HEK293 (cell line): Measurements from ENCODE around the gene WRAP73.

Experiments used
- CTCF ChIA-PET: fragments of 350-600 bp; formaldehyde crosslinking; extraction: SDS; loops from one replicate; lab custom pipeline; 2021; ENCODE audit warnings: antibody characterized with exemption; lab: Yijun Ruan, JAX
- POLR2A ChIA-PET: fragments of 300-600 bp; formaldehyde crosslinking; extraction: SDS; loops from one replicate; lab custom pipeline; 2020; ENCODE audit warnings: antibody characterized with exemption, inconsistent platforms; lab: Yijun Ruan, JAX
- H3K27ac ChIP-seq: fragments of 200-500 bp; sonication (Bioruptor generic); 2 replicates; pipeline ENCODE4 v1.5.1; 2014; ENCODE audit warnings: low read depth, low read length, control low read depth, inconsistent platforms; ENCODE audit errors: extremely low read depth
- H3K36me3 ChIP-seq, 2 experiments: fragments of 200-500 bp in 1 of 2; sonication (Bioruptor generic) in 1 of 2; 1 replicate in 1 of 2; 2 replicates in 1 of 2; pipeline ENCODE4 v1.5.1; 2014 to 2017; ENCODE audit warnings: inconsistent platforms in 2 of 2, low read length in 2 of 2; ENCODE audit not compliant: control insufficient read depth in 2 of 2, insufficient read depth in 1 of 2
- H3K4me1 ChIP-seq: fragments of 200-500 bp; sonication (Bioruptor generic); 2 replicates; pipeline ENCODE4 v1.5.1; 2014; ENCODE audit warnings: mild to moderate bottlenecking, low read length, inconsistent platforms; ENCODE audit not compliant: control insufficient read depth, insufficient read depth
- H3K4me3 ChIP-seq: 2 replicates; pipeline ENCODE4 v1.5.1; 2011; ENCODE audit warnings: low read depth, mild to moderate bottlenecking, control low read depth, low read length, moderate library complexity
- H3K9me3 ChIP-seq: fragments of 200-500 bp; sonication (Bioruptor generic); 2 replicates; pipeline ENCODE4 v1.5.1; 2014; ENCODE audit warnings: low read depth, low read length, inconsistent platforms; ENCODE audit not compliant: control insufficient read depth, insufficient read depth
- EGR2 ChIP-seq: fragments of 450-650 bp; formaldehyde crosslinking; IDR thresholded peaks from 2 replicates; pipeline ENCODE4 v1.5.1; 2016; ENCODE audit warnings: low read depth, missing biosample characterization, missing genetic modification characterization
- KLF1 ChIP-seq: fragments of 450-650 bp; formaldehyde crosslinking; IDR thresholded peaks from 2 replicates; pipeline ENCODE4 v1.5.1; 2016; ENCODE audit warnings: missing biosample characterization, missing genetic modification characterization
- PATZ1 ChIP-seq: fragments of 450-650 bp; formaldehyde crosslinking; IDR thresholded peaks from 2 replicates; pipeline ENCODE4 v1.5.1; 2016; ENCODE audit warnings: missing biosample characterization, missing genetic modification characterization
- WT1 ChIP-seq: fragments of 450-650 bp; formaldehyde crosslinking; IDR thresholded peaks from 2 replicates; pipeline ENCODE4 v1.5.1; 2016; ENCODE audit warnings: missing biosample characterization, missing genetic modification characterization
- ZBTB20 ChIP-seq: fragments of 450-650 bp; formaldehyde crosslinking; IDR thresholded peaks from 2 replicates; pipeline ENCODE4 v1.5.1; 2016; ENCODE audit warnings: missing biosample characterization, missing genetic modification characterization
- ZBTB48 ChIP-seq: fragments of 450-650 bp; formaldehyde crosslinking; IDR thresholded peaks from 2 replicates; pipeline ENCODE4 v1.5.1; 2016; ENCODE audit warnings: missing biosample characterization, missing genetic modification characterization
- ZBTB8A ChIP-seq: fragments of 450-650 bp; formaldehyde crosslinking; IDR thresholded peaks from 2 replicates; pipeline ENCODE4 v1.5.1; 2016; ENCODE audit warnings: missing biosample characterization, missing genetic modification characterization
- ZEB2 ChIP-seq: fragments of 450-650 bp; formaldehyde crosslinking; IDR thresholded peaks from 2 replicates; pipeline ENCODE4 v1.5.1; 2016; ENCODE audit warnings: missing biosample characterization, missing genetic modification characterization
- ZFHX2 ChIP-seq: fragments of 450-650 bp; formaldehyde crosslinking; conservative IDR thresholded peaks from 2 replicates; pipeline ENCODE4 v1.5.1; 2016; ENCODE audit warnings: missing biosample characterization, missing genetic modification characterization
- ZNF16 ChIP-seq: fragments of 450-650 bp; formaldehyde crosslinking; IDR thresholded peaks from 2 replicates; pipeline ENCODE4 v1.5.1; 2016; ENCODE audit warnings: low read depth, missing biosample characterization, missing genetic modification characterization
- ZNF174 ChIP-seq: fragments of 450-650 bp; formaldehyde crosslinking; IDR thresholded peaks from 2 replicates; pipeline ENCODE4 v1.5.0; 2017; ENCODE audit warnings: missing biosample characterization, mild to moderate bottlenecking, missing genetic modification characterization
- ZNF18 ChIP-seq: fragments of 450-650 bp; formaldehyde crosslinking; IDR thresholded peaks from 2 replicates; pipeline ENCODE4 v1.5.1; 2016; ENCODE audit warnings: missing biosample characterization, missing genetic modification characterization
- ZNF335 ChIP-seq: fragments of 450-650 bp; formaldehyde crosslinking; conservative IDR thresholded peaks from 2 replicates; pipeline ENCODE4 v1.5.1; 2016; ENCODE audit warnings: missing biosample characterization, missing genetic modification characterization
- ZNF341 ChIP-seq: fragments of 450-650 bp; formaldehyde crosslinking; IDR thresholded peaks from 2 replicates; pipeline ENCODE4; 2016; ENCODE audit warnings: low read depth, missing biosample characterization, missing genetic modification characterization
- ZNF362 ChIP-seq: fragments of 450-650 bp; formaldehyde crosslinking; IDR thresholded peaks from 2 replicates; pipeline ENCODE4 v1.5.1; 2016; ENCODE audit warnings: missing biosample characterization, missing genetic modification characterization
- ZNF600 ChIP-seq: fragments of 450-650 bp; formaldehyde crosslinking; IDR thresholded peaks from 2 replicates; pipeline ENCODE4 v1.5.1; 2016; ENCODE audit warnings: missing biosample characterization, missing genetic modification characterization
- ZNF660 ChIP-seq: fragments of 450-650 bp; IDR thresholded peaks from 2 replicates; pipeline ENCODE4 v1.5.1; 2018; ENCODE audit warnings: missing biosample characterization, mild to moderate bottlenecking, missing genetic modification characterization
- ZNF792 ChIP-seq: fragments of 450-650 bp; formaldehyde crosslinking; IDR thresholded peaks from 2 replicates; pipeline ENCODE4 v1.5.1; 2016; ENCODE audit warnings: missing biosample characterization, missing genetic modification characterization
- TF ChIP-seq, protein P1 (sequence below): fragments of 450-650 bp; formaldehyde crosslinking; IDR thresholded peaks from 2 replicates; pipeline ENCODE4 v1.5.1; 2016; ENCODE audit warnings: missing biosample characterization, missing genetic modification characterization
- TF ChIP-seq, protein P2 (sequence below): fragments of 450-650 bp; IDR thresholded peaks from 2 replicates; pipeline ENCODE4 v1.5.1; 2018; ENCODE audit warnings: missing biosample characterization, mild to moderate bottlenecking, missing genetic modification characterization

WRAP73 gene

DNA sequence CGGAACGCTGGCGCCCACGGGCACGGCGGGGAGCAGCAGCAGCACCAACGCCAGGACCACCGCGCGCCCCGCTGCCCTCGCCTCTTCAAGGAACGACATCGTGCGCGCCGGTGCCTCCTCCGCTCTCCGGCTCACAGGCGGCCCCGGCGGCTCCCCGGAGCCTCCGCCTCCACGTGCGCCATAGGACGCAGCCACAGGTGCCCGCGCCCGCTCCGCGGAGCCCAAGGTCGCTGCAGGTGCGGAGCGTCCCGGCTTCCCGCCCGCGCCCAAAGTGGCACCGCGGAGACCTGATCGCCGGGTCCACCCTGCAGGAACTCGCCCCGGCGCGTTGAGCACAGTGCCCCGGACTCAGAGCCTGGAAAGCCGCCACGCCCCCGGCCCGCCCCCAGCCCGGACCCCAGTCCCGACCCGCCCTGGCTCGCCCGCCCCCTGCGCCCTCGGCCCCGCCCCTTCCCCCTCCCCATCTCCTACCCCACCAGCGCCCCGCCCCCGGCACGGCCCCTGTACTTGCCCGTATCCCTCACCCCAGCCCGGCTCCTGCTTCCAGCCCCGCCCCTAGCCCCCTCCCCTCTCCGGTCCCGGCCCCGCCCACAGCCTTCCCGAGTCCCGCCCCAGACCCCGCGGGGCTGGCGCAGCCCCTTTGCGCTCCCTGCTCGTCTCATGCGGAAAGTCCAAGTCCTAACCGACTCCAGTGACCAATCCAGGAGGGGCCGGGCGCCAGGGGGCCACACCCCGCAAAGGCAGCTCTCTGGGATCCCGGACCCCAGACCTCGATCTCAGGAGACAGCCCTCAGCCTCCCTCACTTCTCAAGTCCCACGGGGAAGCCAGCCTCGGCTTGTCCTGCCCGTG, 38.5 kb downstream of the WRAP73 start, which contains the start of gene MEGF6 (continued):
- TF ChIP-seq, protein P1, sequence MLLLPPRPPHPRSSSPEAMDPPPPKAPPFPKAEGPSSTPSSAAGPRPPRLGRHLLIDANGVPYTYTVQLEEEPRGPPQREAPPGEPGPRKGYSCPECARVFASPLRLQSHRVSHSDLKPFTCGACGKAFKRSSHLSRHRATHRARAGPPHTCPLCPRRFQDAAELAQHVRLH (tag by site-specific recombination) = no peak
- no peak for TF ChIP-seq ZNF792 (tag by site-specific recombination)

DNA sequence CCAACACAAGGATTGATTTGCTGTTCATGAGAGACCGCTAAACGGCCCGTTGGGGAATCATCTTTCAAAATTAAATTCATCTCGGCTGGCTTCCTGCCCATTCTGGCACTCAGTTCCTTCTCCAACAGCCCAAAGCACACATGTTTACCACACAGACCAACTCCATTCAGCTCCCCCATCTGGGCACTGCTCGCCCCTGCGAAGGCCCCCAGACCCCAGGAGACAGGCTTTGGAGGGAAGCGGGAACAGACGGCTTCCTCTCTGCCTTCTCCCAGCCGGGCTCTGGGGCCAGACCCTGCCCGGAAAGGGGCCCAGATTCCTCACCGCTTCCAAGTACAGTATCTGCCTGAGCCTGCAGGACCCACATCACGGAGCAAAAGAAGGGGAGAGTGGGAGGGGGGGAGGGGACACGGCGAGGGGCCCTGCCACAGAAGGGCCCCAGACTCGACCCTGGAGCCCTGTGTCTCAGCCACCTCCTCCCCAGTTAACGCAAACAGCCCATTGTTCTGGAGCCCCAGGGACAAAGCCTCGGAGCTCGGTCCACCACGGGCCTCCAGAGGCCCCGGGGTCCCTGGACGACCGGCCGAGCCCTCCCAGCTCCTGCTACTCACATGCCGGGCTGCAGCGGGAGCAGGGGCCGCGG, 39.3 kb downstream of the WRAP73 start:
- POLR2A ChIA-PET = no interaction called here
- CTCF ChIA-PET = interaction anchor here (0.5 to 1.7 kb wide), 3 partner anchors 9 to 19 kb away, joined by 3 to 9 read pairs (median 6); no protein-coding TSS in a partner anchor
- Histone ChIP-seq H3K9me3 (no peaks in the 10 kb centered on the region), H3K4me1 (no peaks in the 10 kb centered on the region; the same call in 1 of the 2 replicates), H3K27ac (no peak overlapping the region; the same call in 1 of the 2 replicates), H3K36me3 (no peaks in the 10 kb centered on the region), H3K4me3 (no peak overlapping the region)
- TF ChIP-seq ZEB2 (0 out of 2 replicates have a peak, but pooled peaks have one; percentile 17), ZNF335 (tag by site-specific recombination) (peak; percentile 77), ZNF362 (tag by site-specific recombination) (no peak), ZBTB8A (tag by site-specific recombination) (peak; percentile 39), ZNF341 (no peak), KLF1 (tag by site-specific recombination) (no peak), ZBTB20 (tag by site-specific recombination) (peak; percentile 39; the same call in 1 of the 2 replicates), ZBTB48 (0 out of 2 replicates have a peak, but pooled peaks have one; percentile 32), PATZ1 (tag by site-specific recombination) (peak; percentile 49; the same call in 1 of the 2 replicates), ZNF600 (tag by site-specific recombination) (0 out of 2 replicates have a peak, but pooled peaks have one; percentile 18), ZNF16 (no peak)
- TF ChIP-seq, protein P2, sequence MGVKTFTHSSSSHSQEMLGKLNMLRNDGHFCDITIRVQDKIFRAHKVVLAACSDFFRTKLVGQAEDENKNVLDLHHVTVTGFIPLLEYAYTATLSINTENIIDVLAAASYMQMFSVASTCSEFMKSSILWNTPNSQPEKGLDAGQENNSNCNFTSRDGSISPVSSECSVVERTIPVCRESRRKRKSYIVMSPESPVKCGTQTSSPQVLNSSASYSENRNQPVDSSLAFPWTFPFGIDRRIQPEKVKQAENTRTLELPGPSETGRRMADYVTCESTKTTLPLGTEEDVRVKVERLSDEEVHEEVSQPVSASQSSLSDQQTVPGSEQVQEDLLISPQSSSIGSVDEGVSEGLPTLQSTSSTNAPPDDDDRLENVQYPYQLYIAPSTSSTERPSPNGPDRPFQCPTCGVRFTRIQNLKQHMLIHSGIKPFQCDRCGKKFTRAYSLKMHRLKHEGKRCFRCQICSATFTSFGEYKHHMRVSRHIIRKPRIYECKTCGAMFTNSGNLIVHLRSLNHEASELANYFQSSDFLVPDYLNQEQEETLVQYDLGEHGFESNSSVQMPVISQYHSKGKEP (tag by site-specific recombination) = no peak

DNA sequence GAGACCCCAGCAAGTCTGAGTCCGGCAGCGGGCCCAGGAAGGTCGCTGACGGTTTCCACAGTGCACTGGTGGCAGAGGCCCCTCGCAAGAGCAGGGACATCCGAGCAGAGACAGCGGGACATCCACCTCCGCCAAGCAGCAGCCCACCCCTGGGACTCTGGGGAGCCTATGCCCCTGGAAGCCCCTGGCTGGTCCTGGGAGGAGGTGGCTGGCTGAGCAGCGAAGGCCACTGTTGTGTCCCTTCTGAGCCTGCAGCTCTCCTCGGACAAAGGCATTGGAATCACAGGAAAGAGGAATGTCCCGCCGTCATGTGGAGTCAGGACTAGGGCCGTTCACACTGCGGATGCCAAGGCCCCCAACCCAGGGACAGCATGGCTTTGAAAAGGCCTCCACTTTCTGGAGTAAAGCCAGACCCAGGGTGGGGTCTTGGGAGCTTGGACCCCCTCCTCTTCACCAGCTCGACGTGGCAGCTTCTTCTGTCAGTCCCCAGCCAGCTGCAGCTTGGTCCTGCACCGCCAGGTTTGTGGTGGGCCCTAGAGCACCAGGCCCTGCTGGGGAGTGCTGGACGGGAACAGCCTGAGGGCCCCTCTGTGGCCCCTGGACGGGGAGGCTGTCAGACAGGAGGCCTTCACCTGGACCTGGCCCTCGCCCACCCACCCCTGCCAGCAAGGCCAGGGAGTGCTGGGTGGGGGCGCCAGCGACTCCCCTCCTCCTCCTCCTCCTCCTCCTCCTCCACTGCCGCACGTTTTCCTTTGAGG, 40.0 kb downstream of the WRAP73 start:
- Histone ChIP-seq H3K36me3 (no peaks in the 10 kb centered on the region), H3K27ac (no peak overlapping the region), H3K9me3 (no peaks in the 10 kb centered on the region), H3K4me3 (no peak overlapping the region), H3K4me1 (no peaks in the 10 kb centered on the region; the same call in 1 of the 2 replicates)
- ChIA-PET POLR2A (no interaction called here), CTCF (interaction anchor here (1.0 to 1.7 kb wide), 2 partner anchors 10 to 18 kb away, joined by 3 to 9 read pairs; no protein-coding TSS in a partner anchor)
- TF ChIP-seq ZNF341 = peak; percentile 66
- no peak for TF ChIP-seq ZNF18 (tag by site-specific recombination)
- TF ChIP-seq ZNF660 (tag by site-specific recombination) = no peak
- TF ChIP-seq ZNF174 (tag by site-specific recombination) = no peak
- TF ChIP-seq ZFHX2 (tag by site-specific recombination) = peak; percentile 34
- 0 out of 2 replicates have a peak, but pooled peaks have one; percentile 31 for TF ChIP-seq WT1 (tag by site-specific recombination)
- peak; percentile 29; the same call in 1 of the 2 replicates for TF ChIP-seq EGR2
